ENCODE results near the gene OSGIN1.

The OSGIN1 gene

DNA sequence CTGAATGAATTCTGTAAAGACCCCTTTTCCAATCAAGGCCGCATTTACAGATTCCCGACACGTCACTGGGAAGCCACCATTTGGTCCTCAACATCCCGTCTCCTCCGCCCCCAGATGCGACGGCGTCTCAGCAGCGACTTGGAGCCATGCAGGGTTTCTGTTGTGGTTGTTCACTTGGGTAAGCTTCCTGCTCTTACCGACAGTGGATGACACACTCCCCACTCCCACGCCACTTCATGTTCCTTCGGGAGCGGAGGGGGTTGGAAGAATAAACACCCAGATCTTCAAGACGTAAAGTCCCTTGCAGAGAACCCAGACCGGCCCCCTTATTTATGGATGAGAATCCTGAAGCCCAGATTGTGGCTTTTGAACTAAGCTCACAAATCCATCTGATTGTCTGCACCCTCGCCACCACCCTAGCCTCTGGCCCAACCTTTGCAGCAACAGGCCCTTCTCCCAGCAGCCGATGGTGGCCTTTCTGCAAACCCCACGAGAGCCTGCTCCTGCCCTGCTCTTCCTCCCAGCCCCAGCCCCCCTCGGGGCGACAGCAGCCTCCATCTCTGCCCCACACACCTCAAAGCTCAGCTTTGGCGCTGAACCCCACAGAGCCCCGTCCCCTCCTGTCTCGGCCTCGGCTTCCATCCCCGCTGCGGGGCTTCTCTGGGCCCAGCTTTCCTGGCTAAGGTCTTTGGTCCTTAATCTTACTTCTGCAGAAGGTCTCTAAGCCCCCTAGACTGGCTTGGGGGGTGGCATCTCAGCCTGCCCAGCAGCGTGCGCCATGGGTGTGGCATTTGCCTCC, 19.0 kb upstream of the OSGIN1 start:
- no peak overlapping the region for H3K4me3 ChIP-seq (ENCODE audit: low read depth, low read length)
- DNase-seq (ENCODE audit: low read depth) = peak; percentile 50
- TF ChIP-seq, protein P1, sequence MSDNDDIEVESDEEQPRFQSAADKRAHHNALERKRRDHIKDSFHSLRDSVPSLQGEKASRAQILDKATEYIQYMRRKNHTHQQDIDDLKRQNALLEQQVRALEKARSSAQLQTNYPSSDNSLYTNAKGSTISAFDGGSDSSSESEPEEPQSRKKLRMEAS (IDR thresholded peaks at IDR 0.05; ENCODE audit: low read depth, low read length) = no peak
- TF ChIP-seq POLR2A (IDR thresholded peaks at IDR 0.05; ENCODE audit: extremely low read depth, insufficient read length) (no peak), MYC (IDR thresholded peaks at IDR 0.05; ENCODE audit: low read depth, low read length) (no peak)
- TF ChIP-seq, protein P2, sequence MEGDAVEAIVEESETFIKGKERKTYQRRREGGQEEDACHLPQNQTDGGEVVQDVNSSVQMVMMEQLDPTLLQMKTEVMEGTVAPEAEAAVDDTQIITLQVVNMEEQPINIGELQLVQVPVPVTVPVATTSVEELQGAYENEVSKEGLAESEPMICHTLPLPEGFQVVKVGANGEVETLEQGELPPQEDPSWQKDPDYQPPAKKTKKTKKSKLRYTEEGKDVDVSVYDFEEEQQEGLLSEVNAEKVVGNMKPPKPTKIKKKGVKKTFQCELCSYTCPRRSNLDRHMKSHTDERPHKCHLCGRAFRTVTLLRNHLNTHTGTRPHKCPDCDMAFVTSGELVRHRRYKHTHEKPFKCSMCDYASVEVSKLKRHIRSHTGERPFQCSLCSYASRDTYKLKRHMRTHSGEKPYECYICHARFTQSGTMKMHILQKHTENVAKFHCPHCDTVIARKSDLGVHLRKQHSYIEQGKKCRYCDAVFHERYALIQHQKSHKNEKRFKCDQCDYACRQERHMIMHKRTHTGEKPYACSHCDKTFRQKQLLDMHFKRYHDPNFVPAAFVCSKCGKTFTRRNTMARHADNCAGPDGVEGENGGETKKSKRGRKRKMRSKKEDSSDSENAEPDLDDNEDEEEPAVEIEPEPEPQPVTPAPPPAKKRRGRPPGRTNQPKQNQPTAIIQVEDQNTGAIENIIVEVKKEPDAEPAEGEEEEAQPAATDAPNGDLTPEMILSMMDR (IDR thresholded peaks at IDR 0.05; ENCODE audit: low read depth, low read length) = no peak

DNA sequence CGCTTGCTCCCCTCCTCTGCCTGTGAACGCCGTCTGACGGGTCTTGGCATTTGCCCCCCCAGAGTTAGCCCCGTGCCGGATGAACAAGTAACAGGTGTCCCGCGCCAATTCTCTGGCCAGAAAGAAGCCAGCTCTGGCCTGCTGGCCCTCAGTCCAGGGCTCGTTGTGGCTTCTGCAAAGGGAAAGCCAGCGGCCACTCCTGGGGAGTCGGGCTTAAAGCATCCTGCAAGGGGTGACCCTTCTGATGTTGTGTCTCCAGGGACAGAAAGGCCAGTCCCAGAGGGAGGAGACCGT, 18.4 kb upstream of the OSGIN1 start:
- H3K4me3 ChIP-seq (ENCODE audit: low read depth, low read length) = no peak overlapping the region
- TF ChIP-seq, protein P2 (IDR thresholded peaks at IDR 0.05; ENCODE audit: low read depth, low read length) = no peak
- TF ChIP-seq POLR2A (IDR thresholded peaks at IDR 0.05; ENCODE audit: extremely low read depth, insufficient read length) (no peak), MYC (IDR thresholded peaks at IDR 0.05; ENCODE audit: low read depth, low read length) (no peak)
- TF ChIP-seq, protein P1 (IDR thresholded peaks at IDR 0.05; ENCODE audit: low read depth, low read length) = no peak
- DNase-seq (ENCODE audit: low read depth) = no peak

DNA sequence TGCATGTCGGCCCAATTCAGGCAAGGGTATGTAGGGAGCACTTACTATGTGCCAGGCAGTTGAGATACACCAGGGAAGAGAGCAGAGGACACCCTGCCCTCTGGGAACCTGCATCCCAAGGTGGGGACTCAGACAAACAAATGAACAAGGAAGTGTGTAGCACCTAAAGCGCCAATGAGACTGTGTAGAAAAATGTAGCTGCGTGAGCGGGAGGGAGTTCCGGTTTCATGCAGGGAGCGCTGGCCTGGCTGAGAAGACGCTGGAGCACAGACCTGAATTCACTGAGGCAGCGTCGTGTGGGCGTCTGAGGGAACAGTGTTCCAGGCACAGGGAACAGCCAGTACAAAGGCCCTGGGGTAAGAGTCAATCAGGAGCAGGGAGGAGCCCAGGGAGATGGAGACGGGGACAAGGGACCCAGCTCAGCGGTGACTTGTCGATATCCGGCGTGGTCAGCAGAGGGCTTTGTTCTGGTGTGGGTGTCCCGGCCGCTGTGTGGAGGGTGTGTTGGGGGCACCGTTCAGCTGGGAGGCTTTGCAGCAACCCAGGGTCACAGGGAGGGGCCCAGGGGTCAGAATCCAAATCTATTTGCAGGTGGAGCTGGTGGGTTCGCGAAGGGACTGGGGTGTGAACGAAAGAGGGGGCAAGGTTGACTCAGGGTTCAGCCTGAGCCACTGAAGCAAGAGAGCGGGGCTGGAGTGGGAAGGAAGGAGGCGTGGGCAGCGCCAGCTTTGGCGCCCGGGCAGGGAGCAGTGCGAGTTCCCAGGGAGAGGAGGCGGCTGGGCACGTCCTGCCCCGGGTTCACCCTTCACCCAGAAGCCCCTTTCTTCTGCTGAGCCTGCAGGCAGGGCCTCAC, 17.8 kb upstream of the OSGIN1 start:
- DNase-seq (ENCODE audit: low read depth) = no peak
- TF ChIP-seq POLR2A (IDR thresholded peaks at IDR 0.05; ENCODE audit: extremely low read depth, insufficient read length) (no peak), MYC (IDR thresholded peaks at IDR 0.05; ENCODE audit: low read depth, low read length) (no peak)
- no peak overlapping the region for H3K4me3 ChIP-seq (ENCODE audit: low read depth, low read length)

DNA sequence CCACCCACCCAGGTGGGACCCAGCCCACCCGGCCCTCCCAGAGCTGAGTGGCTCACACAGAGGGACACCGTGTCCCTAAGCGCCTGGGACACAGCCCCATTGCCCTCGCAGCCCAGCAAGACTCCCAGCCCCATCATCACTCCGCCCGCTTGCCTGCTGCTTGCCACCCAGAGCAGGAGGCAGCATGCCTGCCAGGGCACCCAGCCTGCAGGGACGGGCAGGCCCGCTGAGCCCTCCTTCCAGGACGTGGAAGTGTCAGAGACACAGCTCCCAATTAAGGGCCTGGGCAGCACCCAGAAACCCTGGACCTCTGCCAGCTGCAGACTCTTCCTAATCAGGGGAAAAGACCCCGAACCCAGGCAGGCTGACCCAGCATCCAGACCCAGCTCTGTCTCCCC, 17.2 kb upstream of the OSGIN1 start:
- TF ChIP-seq, protein P1 (IDR thresholded peaks at IDR 0.05; ENCODE audit: low read depth, low read length) = no peak
- TF ChIP-seq MYC (IDR thresholded peaks at IDR 0.05; ENCODE audit: low read depth, low read length) (no peak), POLR2A (IDR thresholded peaks at IDR 0.05; ENCODE audit: extremely low read depth, insufficient read length) (no peak)
- TF ChIP-seq, protein P2 (IDR thresholded peaks at IDR 0.05; ENCODE audit: low read depth, low read length) = no peak
- DNase-seq (ENCODE audit: low read depth) = no peak

DNA sequence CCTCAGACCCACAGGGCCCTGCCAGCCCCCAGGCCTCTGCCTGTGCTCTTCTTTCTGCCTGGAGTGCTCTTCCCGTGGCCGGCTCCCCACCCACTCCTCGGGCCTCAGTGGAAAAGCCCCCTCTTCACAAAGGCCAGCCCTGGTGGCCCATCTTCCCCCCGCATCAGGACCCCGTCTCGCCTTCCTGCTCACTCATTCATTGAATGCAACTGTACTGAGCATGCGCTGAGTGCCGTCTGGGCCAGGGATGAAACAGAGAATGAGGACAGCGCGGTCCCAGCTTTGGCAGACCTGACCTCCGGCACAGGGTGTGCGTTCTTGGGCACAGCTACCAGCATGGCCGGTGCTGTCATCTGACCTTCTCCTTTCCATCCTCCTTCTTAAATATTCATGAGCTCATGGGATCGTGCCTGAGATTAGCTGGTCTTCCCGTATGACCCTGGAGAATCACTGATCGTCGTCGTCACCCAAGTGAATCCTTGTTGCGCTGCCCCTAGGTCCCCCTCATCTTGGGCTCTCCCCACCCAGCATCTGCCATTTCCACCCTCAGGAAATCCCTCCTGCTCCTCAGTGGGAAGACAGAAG, 16.4 kb upstream of the OSGIN1 start:
- no peak overlapping the region for H3K4me3 ChIP-seq (ENCODE audit: low read depth, low read length)
- no peak for DNase-seq (ENCODE audit: low read depth)
- TF ChIP-seq, protein P2 (IDR thresholded peaks at IDR 0.05; ENCODE audit: low read depth, low read length) = no peak
- TF ChIP-seq MYC (IDR thresholded peaks at IDR 0.05; ENCODE audit: low read depth, low read length) = no peak
- TF ChIP-seq, protein P1 (IDR thresholded peaks at IDR 0.05; ENCODE audit: low read depth, low read length) = no peak
- TF ChIP-seq POLR2A (IDR thresholded peaks at IDR 0.05; ENCODE audit: extremely low read depth, insufficient read length) = no peak

More for the DNA sequence above, 17.2 kb upstream of the OSGIN1 start:
- no peak overlapping the region for H3K4me3 ChIP-seq (ENCODE audit: low read depth, low read length)

DNA sequence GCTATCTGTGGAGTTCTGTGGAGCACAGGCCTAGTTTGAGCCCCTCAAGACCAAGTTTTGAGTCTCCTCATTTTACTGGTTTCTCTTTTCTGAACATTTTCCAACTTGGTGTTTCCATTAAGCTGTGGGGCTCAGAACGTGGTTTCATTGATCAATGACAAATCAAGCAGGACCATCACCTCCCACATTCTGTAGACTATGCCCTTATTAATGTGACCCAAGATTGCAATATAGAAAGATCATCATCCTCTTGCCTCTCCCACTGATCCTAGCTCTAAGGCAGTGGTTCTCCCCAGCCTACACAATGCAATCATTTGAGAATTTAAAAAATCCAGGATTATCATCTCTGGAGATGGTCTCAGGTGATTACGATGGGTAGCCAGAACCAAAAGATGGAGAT, 15.8 kb upstream of the OSGIN1 start:
- TF ChIP-seq POLR2A (IDR thresholded peaks at IDR 0.05; ENCODE audit: extremely low read depth, insufficient read length) (no peak), MYC (IDR thresholded peaks at IDR 0.05; ENCODE audit: low read depth, low read length) (no peak)
- TF ChIP-seq, protein P1 (IDR thresholded peaks at IDR 0.05; ENCODE audit: low read depth, low read length) = no peak
- TF ChIP-seq, protein P2 (IDR thresholded peaks at IDR 0.05; ENCODE audit: low read depth, low read length) = no peak
- no peak for DNase-seq (ENCODE audit: low read depth)
- H3K4me3 ChIP-seq (ENCODE audit: low read depth, low read length) = no peak overlapping the region
